Left forelimb (tissue), 1 donor: ENCODE data around the gene BIN2.
"Not testable (repeated sequence)": the region's sequence is repeated elsewhere in the genome, so short reads cannot be mapped to it uniquely, and the experiment has no call there.

Experiments used
- DNase-seq: peaks from one replicate; pipeline ENCODE4 v3.0.0-alpha.2; 2018; ENCODE audit warnings: low spot score

Gene BIN2

GRCh38 chr12:51311389-51311788, 12.6 kb downstream of the BIN2 start:
- DNase-seq, result no peak

- DNase-seq, result no peak
These were observed 16.1 kb downstream of the BIN2 start for GRCh38 chr12:51307655-51308593.

GRCh38 chr12:51306507-51306906, 17.5 kb downstream of the BIN2 start:
- no peak for DNase-seq

- not testable (repeated sequence) for DNase-seq
These were observed 23.2 kb downstream of the BIN2 start for GRCh38 chr12:51300768-51301167.

DNA sequence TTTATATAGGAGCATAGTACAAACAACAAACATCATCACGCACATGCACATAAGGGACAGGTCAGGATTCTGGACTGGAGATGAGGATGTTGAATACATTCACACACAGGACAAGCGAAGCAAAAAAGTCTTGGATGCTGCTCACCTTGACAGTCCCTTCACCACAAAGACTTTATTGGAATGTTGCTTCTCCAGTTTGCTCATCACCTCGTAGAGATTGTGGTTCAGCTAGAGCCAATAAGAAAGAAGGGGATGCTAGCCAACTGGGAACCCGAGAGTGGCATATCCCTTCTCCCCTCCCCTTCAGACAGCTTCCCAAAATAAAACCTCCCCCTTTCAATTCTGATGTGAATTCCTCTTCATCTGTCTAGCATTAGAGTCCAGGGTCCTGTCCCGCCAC, 28.3 kb downstream of the BIN2 start:
- DNase-seq, result no peak

DNA sequence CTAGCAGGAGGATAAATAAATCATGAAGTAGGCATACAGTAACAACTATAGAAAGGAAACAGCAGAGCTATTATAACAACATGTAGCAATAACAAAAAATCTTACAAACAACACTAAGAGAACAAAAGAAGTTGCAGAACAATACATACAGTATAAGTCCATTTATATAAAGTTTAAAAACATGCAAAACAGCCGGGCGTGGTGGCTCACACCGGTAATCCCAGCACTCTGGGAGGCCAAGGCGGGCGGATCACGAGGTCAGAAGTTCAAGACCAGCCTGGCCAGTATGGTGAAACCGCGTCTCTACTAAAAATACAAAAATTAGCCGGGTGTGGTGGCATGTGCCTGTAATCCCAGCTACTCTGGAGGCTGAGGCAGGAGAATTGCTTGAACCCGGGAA, 29.9 kb downstream of the BIN2 start:
- not testable (repeated sequence) for DNase-seq

- no peak for DNase-seq
These were observed 30.3 kb downstream of the BIN2 start for GRCh38 chr12:51293696-51294095.

DNA sequence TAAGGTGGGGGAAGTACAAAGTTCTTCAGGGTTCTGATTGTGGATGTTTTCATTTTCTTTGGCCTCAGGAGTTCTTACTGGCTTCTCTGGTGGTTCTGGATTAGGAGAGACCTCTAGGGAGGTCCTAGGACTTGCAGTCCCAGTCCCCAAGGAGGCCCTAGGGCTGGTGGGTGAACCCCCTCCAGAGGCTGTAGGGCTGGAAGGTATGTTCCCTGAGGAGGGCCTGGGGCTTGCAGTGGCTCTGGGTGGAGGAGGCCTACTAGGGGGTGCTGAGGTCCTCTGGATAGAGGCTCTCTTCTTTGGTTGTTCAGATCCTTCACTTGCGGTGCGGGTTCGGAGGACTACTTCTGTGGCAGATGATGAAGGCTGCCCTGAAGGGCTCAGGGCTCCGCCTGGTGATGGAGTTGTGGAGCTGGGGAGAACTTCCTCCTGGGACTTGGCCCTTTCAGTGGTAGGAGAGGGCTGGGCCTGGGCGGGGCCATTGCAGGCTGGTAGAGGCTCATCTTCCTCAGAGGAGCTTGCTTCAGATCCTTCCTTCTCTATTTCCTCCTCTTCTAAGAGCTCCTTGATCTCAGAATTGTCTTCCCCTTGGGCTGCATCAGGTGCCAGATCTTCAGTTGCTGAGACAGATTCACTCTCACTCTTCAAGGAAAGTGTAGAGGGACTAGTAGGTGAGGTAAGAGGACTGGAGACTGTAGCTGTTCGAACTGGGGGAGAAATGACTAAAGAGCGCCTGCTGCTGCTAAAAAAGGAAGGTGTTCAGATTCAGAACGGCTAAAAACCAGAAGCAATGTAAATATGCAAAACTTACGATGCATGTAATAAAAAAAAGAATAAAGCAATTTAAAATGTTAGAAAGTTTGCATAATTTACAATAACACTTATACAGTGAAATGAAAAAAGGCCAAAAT, 32.1 kb downstream of the BIN2 start:
- not testable (repeated sequence) for DNase-seq

GRCh38 chr12:51285843-51286242, 38.1 kb downstream of the BIN2 start:
- no peak for DNase-seq

- no peak for DNase-seq
These were observed 42.6 kb downstream of the BIN2 start for GRCh38 chr12:51281202-51281924.

DNA sequence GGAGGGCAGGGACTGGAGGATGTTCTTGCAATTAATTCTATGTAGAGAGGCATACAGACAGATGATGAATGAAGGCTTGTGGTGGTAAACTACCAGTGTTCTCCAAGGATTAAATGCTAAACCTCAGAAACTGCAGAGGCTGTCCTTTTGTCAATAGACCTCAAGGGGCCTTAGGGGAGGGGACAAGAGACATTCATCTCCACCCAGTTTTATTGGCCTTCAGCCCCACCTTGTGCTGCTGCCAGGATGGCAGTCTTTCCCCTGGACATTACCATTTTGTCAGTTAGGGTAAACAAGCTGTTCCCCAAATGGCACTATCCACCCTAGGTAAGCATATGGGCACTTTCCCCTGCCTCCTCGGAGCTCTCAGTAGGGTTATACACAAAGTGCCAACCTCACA, 48.9 kb downstream of the BIN2 start:
- no peak for DNase-seq

DNA sequence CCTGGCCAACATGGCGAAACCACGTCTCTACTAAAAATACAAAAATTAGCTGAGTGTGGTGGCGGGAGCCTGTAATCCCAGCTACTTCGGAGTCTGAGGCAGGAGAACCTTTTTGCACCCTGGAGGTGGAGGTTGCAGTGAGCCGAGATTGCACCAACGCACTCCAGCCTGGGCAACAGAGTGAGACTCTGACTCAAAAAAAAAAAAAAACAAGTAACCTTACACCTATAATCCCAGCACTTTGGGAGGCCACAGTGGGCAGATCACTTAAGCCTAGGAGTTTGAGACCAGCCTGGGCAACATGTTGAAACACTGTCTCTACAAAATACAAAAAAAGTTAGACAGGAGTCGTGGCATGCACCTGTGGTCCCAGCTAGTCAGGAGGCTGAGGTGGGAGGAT, 51.2 kb downstream of the BIN2 start:
- not testable (repeated sequence) for DNase-seq

DNA sequence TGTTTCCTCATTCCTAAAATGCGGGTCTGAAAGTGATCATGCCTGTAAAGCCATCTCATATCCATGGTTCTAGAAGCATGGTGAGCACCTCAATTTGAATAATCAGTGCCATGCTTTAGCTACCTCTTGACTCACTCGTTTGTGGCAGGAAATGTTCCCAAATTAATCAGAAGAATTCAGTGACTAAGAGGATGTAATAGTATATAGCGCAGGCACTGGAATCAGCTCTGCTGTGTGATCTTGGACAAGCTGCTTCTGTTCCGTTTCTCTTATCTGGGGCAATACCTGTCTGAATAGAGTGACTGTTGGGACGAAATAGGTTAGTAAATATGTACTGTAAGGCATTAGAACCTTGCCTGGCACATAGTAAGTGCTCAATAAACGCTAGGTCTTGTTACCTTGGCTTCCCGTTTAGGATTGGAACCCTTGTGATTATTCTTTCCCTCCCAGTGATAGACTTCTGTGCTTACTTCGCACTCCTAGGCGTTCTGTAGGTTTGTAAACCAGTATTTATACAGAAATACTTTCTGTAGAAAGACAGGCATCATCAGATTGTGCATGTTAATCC, 52.9 kb downstream of the BIN2 start:
- no peak for DNase-seq

GRCh38 chr12:51270067-51270950, 53.7 kb downstream of the BIN2 start, which contains the start of gene SMAGP:
Gene SMAGP, minus strand, starts transcription at chr12:51270415. Its CDS starts 1,137 bp downstream, at chr12:51269278.
- DNase-seq, result peak; percentile 73

DNA sequence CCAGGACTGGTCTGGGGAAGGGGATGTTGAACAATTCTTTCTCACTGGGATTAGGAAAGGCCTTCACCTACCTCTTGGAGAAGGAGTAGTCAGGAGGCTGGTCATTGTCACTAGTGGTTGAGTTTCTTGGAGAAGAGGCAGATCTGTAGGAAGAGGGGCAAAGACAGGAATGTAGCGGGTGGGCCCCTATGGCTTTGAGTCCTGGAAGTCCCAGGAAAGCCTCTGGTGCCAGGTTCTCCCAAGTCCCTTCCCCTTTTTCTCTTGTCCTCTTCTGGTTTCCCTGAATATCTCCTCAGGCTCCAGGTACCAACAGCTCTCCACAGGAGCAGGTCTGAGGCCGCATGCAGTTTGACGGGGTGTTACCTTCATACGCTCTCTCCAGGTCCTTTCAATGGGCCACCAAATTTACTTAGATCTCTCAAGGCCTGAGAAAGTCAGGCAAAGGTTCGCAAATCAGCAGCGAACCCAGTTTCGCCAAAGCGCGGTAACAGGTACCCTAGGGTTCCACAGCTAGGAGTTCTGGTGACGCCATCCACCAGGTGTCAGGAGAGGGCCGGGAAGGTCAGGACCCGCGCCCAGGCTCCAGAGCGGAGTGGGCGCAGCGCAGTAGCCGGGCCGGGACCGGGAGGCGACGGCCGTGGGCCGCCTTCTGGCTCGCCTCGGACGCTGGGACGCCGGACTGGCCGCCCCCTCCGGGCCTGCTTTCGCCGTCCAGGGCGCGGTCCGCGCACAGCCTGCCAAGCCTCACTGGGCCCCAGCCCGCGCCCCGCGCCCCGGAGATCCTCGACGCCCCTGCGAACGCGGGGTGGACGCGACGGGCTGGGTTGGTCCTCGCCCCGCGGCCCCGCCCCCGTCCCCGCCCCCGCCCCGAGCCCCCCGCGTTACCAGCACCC, 54.6 kb downstream of the BIN2 start:
- no peak for DNase-seq

DNA sequence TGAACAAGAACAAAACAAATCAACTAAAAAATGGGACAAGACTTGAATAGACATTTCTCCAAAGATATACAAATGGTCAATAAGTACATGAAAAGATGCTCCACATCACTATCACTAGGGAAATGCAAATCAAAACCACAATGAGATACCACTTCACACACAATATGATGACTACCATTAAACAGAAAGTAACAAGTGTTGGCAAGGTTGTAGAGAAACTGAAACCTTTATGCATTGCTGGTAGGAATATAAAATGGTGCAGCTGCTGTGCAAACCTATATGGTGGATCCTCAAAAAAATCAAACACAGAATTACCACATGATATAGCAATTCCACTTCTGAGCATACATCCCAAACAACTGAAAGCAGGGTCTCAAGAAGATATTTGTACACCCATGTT, 59.0 kb downstream of the BIN2 start:
- DNase-seq, result no peak

GRCh38 chr12:51264297-51264696, 59.7 kb downstream of the BIN2 start:
- DNase-seq, result no peak

DNA sequence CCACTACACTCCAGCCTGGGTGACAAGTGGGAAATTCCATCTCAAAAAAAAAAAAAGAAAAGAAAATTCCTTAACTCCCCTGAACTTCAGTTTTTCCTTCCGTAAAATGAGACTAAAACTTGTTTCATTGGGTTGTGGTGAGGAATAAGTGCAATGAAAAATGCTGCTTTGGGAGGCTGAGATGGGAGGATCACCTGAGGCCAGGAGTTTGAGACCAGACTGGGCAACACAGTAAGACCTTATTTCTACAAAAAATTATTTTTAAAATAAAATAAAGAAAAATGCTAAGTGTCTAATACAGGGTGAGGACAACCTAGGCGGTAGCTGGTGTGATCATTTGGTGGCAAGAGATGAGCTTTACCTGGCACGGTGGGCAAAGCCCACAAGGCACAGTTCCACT, 60.6 kb downstream of the BIN2 start:
- no peak for DNase-seq

- no peak for DNase-seq
These were observed 61.2 kb downstream of the BIN2 start for GRCh38 chr12:51262758-51263177.

GRCh38 chr12:51259600-51259999, 64.4 kb downstream of the BIN2 start:
- not testable (repeated sequence) for DNase-seq
